ENCODE results near the gene C1orf210.

- TF ChIP-seq SUZ12 (IDR thresholded peaks at IDR 0.05; ENCODE audit: extremely low read depth, insufficient read depth, insufficient read length) (no peak), YY1 (IDR thresholded peaks at IDR 0.05; ENCODE audit: insufficient read depth, insufficient read length) (no peak), ZNF274 (IDR thresholded peaks at IDR 0.05; ENCODE audit: low read depth, low read length) (no peak)
Observed at GRCh38 chr1:43322506-43322905, 37.1 kb upstream of the C1orf210 start.

Data from NT2/D1 (cell line).